Endometrial microvascular endothelial cells (primary cell): Measurements from ENCODE around the gene NACAD. TPM values are rescaled to one million over a fixed set of nuclear protein-coding genes. Genes with fewer than 3 reads are reported as not detected.

Experiments
- in situ Hi-C: cut with HindIII; loops from 2 replicates; pipeline ENCODE4 v1.10.0; 2017; ENCODE audit warnings: low sequenced_read_pairs, low pct_unique_long_range_greater_than_20kb; ENCODE audit errors: inconsistent ontology term
- total RNA-seq: library from RNA; depleted of rRNA; stranded (reverse); fragments of >200 nt; gene quantifications from one replicate; pipeline ENCODE4 v1.2.3, GENCODE V29; 2015; ENCODE audit errors: inconsistent ontology term

NACAD gene
- total RNA-seq, 1 donor from 2014 or later: 2.3 TPM

GRCh38 chr7:45080265-45080957 is 8.4 kb downstream of the NACAD start:
- in situ Hi-C loops: no loop called here

GRCh38 chr7:45078125-45078681 is 10.6 kb downstream of the NACAD start:
- in situ Hi-C loops: no loop called here

- in situ Hi-C loops: no loop called here
Observed at GRCh38 chr7:45077579-45077978, 11.2 kb downstream of the NACAD start.

GRCh38 chr7:45076946-45077345 is 11.8 kb downstream of the NACAD start:
- in situ Hi-C loops: no loop called here

- in situ Hi-C loops: no loop called here
Observed at GRCh38 chr7:45075871-45076796, 12.6 kb downstream of the NACAD start.

GRCh38 chr7:45075355-45075644 is 13.5 kb downstream of the NACAD start:
- in situ Hi-C loops: no loop called here

- in situ Hi-C loops: no loop called here
Observed at GRCh38 chr7:45074528-45075354, 14.0 kb downstream of the NACAD start.

GRCh38 chr7:45073786-45074527 is 14.8 kb downstream of the NACAD start:
- in situ Hi-C loops: no loop called here

- in situ Hi-C loops: no loop called here
Observed at GRCh38 chr7:45073031-45073785, 15.6 kb downstream of the NACAD start.

GRCh38 chr7:45072131-45073030 is 16.4 kb downstream of the NACAD start:
- in situ Hi-C loops: no loop called here

- in situ Hi-C loops: no loop called here
Observed at GRCh38 chr7:45071528-45071927, 17.2 kb downstream of the NACAD start.

- in situ Hi-C loops: no loop called here
Observed at GRCh38 chr7:45070254-45070642, 18.5 kb downstream of the NACAD start.

- in situ Hi-C loops: no loop called here
Observed at GRCh38 chr7:45069444-45070253, 19.1 kb downstream of the NACAD start.

GRCh38 chr7:45068236-45069023 is 20.3 kb downstream of the NACAD start:
- in situ Hi-C loops: no loop called here

GRCh38 chr7:45067582-45067981 is 21.2 kb downstream of the NACAD start:
- in situ Hi-C loops: no loop called here
